Testis (tissue), 2 donors: ENCODE data around the gene SLC4A11.

Experiments
- CTCF ChIP-seq, 3 experiments: fragments of 450-650 bp in 2 of 3; fragments of 200-600 bp in 1 of 3; sonication (generic) in 1 of 3; IDR thresholded peaks; one replicate each; pipeline ENCODE4 v1.5.1; 2016 to 2019; ENCODE audit warnings: antibody characterized with exemption in 3 of 3, mild to moderate bottlenecking in 2 of 3, moderate library complexity in 1 of 3
- POLR2A ChIP-seq: fragments of 450-650 bp; IDR thresholded peaks from one replicate; pipeline ENCODE4 v1.6.1; 2017; ENCODE audit warnings: antibody characterized with exemption, mild to moderate bottlenecking, moderate library complexity

- TF ChIP-seq CTCF (IDR thresholded peaks at IDR 0.05) (no peak), POLR2A (no peak)
Measured at GRCh38 chr20:3270051-3270450, 31.1 kb upstream of the SLC4A11 start.
